Fibroblast of pulmonary artery (primary cell): Measurements from ENCODE around the gene NFILZ.

Source experiments
- DNase-seq: peaks from one replicate; pipeline ENCODE4 v3.0.0-alpha.2; 2010; ENCODE audit warnings: low read depth
- H3K4me3 ChIP-seq: replicated peaks from 2 replicates; pipeline ENCODE4 v1.5.1; 2011; ENCODE audit warnings: low read depth, mild to moderate bottlenecking, control low read depth, low read length, moderate library complexity
- TF ChIP-seq, protein P1 (sequence below): IDR thresholded peaks from 2 replicates; pipeline ENCODE4 v1.5.1; 2011; ENCODE audit warnings: mild to moderate bottlenecking, control low read depth, low read length, inconsistent platforms; ENCODE audit errors: missing control alignments

NFILZ gene

DNA sequence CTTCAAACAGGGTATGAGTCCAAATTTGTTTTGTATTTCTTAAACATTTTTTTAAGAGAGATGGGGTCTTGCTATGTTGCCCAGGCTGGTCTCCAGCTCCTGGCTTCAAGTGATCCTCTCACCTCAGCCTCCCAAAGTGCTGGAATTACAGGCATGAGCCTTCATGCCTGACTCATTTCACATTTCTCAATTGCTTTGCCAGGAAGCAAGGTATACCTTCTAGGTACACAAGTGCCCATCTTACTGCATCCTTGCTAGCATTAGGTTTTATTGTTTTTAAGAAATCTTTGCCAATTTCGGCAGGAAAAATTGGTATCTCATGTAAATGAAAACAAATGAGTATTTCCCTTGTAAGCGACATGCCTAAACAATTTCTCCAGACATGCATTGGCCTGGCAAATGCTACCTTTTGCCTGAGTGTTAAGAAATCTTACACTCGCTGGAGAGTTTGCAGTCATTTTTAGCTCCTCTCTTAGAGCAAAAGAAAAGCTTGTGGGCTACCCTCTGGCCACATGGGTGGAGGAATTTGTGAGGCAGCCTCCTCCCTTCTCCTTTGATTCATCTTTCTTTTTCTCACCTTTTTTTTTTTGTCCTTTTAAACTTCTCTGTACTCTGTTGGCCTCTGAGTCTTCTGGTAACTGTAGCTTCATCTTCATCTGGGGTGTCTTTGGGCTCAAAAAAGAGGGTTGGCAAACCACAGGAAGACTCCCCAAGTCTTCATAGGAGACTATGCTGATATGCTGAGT lies 35.2 kb downstream of the NFILZ start:
- TF ChIP-seq, protein P1, sequence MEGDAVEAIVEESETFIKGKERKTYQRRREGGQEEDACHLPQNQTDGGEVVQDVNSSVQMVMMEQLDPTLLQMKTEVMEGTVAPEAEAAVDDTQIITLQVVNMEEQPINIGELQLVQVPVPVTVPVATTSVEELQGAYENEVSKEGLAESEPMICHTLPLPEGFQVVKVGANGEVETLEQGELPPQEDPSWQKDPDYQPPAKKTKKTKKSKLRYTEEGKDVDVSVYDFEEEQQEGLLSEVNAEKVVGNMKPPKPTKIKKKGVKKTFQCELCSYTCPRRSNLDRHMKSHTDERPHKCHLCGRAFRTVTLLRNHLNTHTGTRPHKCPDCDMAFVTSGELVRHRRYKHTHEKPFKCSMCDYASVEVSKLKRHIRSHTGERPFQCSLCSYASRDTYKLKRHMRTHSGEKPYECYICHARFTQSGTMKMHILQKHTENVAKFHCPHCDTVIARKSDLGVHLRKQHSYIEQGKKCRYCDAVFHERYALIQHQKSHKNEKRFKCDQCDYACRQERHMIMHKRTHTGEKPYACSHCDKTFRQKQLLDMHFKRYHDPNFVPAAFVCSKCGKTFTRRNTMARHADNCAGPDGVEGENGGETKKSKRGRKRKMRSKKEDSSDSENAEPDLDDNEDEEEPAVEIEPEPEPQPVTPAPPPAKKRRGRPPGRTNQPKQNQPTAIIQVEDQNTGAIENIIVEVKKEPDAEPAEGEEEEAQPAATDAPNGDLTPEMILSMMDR, result no peak
- DNase-seq, result no peak
- no peak overlapping the region for H3K4me3 ChIP-seq

- DNase-seq, result no peak
- H3K4me3 ChIP-seq, result no peak overlapping the region
- TF ChIP-seq, protein P1, result no peak
Observed at GRCh38 chr19:8666814-8667405, 36.5 kb downstream of the NFILZ start.

- DNase-seq, result no peak
- TF ChIP-seq, protein P1, result no peak
- H3K4me3 ChIP-seq, result no peak overlapping the region
Observed at GRCh38 chr19:8673276-8673891, 43.0 kb downstream of the NFILZ start.

- no peak for DNase-seq
- TF ChIP-seq, protein P1, result no peak
- no peak overlapping the region for H3K4me3 ChIP-seq
Observed at GRCh38 chr19:8675066-8675465, 44.6 kb downstream of the NFILZ start.

GRCh38 chr19:8678244-8678807 lies 47.9 kb downstream of the NFILZ start:
- no peak for DNase-seq
- no peak overlapping the region for H3K4me3 ChIP-seq
- TF ChIP-seq, protein P1, result no peak
